Measurements from ENCODE around the gene TACSTD2. TPM values are rescaled to one million over a fixed set of nuclear protein-coding genes. Genes with fewer than 3 reads are reported as not detected.

TACSTD2 gene
- polyA plus RNA-seq, 3 donors: 3.2 TPM; not detected in 2

DNA sequence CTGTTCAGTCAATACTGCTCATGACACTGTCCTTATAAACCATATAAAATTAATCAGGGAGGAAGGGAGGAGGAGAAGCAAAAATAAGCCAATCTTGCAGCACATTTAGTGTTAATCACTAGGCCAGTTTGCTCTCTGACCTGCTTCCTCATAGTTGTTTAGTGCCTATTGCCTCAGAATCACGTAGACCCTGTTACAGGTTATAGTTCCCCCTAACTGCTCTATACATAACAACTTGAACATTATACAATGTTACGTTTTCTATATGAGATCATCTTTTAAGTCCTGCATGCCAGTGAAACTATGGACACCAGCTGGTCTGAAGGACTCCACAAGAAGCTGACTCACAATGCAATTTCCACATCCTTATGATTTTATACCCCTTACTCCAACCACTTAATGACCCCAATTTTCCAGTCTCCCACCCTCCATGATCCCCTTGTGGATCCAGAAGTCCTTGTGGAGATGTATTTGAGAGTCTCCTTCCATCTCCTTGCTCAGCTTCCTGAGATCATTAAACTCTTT, 34.9 kb upstream of the TACSTD2 start:
- Histone ChIP-seq H3K4me1 (ENCODE audit: control insufficient read depth in 1 of 2, insufficient read depth in 2 of 2, low read length in 2 of 2) (no peaks in the 10 kb centered on the region), H3K9me3 (replicated peaks in 1 of 2; ENCODE audit: control insufficient read depth in 1 of 2, insufficient read depth in 1 of 2, low read length in 2 of 2) (peaks cover 0 to 4% of the 10 kb centered on the region in 2 donors), H2AFZ (ENCODE audit: insufficient read depth, low read depth, low read length, poor library complexity, severe bottlenecking) (no peak overlapping the region), H3K4me3 (replicated peaks in 1 of 3; ENCODE audit: low read depth in 2 of 3, low read length in 3 of 3) (no peak overlapping the region), H3K27ac (ENCODE audit: low read depth in 1 of 2, low read length in 2 of 2) (no peak overlapping the region), H3K4me2 (replicated peaks; ENCODE audit: extremely low read depth, low read length, poor library complexity, severe bottlenecking) (no peak overlapping the region), H3K9ac (ENCODE audit: insufficient read depth, low read length, poor library complexity, severe bottlenecking) (no peak overlapping the region), H3K27me3 (ENCODE audit: control insufficient read depth in 2 of 2, insufficient read depth in 2 of 2, low read length in 2 of 2) (no peaks in the 10 kb centered on the region), H3K36me3 (replicated peaks in 1 of 2; ENCODE audit: control insufficient read depth in 1 of 2, insufficient read depth in 2 of 2, low read length in 2 of 2) (no peaks in the 10 kb centered on the region), H4K20me1 (ENCODE audit: insufficient read depth, low read length) (no peaks in the 10 kb centered on the region), H3K79me2 (ENCODE audit: insufficient read depth, low read length) (no peaks in the 10 kb centered on the region)
- Mint-ChIP-seq H3K27ac (peak overlapping the region in 3 of 7 donors; percentile 33 to 72 (median 66)), H3K36me3 (no peaks in the 10 kb centered on the region), H3K4me1 (no peaks in the 10 kb centered on the region), H3K4me3 (no peak overlapping the region), H3K27me3 (ENCODE audit: low read depth in 3 of 3) (peaks cover 0 to 2% (median 1%) of the 10 kb centered on the region in 3 donors), H3K9me3 (peaks cover 2 to 10% (median 8%) of the 10 kb centered on the region in 7 donors)
- no peak for DNase-seq
- 76% methylated on average over 2 of the region's 2 CpGs for WGBS (ENCODE audit: insufficient coverage)
- intact Hi-C loops (cut with micrococcal nuclease): no loop called here
- TF ChIP-seq, protein P1, sequence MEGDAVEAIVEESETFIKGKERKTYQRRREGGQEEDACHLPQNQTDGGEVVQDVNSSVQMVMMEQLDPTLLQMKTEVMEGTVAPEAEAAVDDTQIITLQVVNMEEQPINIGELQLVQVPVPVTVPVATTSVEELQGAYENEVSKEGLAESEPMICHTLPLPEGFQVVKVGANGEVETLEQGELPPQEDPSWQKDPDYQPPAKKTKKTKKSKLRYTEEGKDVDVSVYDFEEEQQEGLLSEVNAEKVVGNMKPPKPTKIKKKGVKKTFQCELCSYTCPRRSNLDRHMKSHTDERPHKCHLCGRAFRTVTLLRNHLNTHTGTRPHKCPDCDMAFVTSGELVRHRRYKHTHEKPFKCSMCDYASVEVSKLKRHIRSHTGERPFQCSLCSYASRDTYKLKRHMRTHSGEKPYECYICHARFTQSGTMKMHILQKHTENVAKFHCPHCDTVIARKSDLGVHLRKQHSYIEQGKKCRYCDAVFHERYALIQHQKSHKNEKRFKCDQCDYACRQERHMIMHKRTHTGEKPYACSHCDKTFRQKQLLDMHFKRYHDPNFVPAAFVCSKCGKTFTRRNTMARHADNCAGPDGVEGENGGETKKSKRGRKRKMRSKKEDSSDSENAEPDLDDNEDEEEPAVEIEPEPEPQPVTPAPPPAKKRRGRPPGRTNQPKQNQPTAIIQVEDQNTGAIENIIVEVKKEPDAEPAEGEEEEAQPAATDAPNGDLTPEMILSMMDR (IDR thresholded peaks at IDR 0.05): no peak

DNA sequence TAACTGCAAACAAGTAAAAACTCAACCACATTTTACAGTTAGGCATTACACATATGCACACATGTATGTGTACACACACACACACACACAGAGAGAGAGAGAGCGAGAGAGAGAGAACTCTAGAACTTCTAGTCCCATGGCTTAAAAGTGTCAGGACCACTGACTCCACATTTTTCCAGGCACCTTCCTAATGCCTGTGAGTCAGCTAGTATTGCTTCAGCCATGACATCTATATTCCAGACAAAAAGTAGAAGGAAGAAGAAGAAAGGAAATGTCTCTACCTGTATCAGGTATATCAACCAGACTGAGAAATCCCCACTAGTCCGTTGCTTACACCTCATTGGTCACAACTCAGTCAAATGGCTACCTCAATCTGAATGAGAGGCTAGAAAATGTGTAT, 31.9 kb upstream of the TACSTD2 start:
- Mint-ChIP-seq H3K4me1 (no peaks in the 10 kb centered on the region), H3K4me3 (no peak overlapping the region), H3K27me3 (ENCODE audit: low read depth in 3 of 3) (peaks cover 0 to 2% (median 1%) of the 10 kb centered on the region in 3 donors), H3K36me3 (no peaks in the 10 kb centered on the region), H3K27ac (no peak overlapping the region), H3K9me3 (peaks cover 15 to 27% (median 23%) of the 10 kb centered on the region in 7 donors)
- DNase-seq: no peak
- intact Hi-C loops (cut with micrococcal nuclease): no loop called here
- H3K4me3 ChIP-seq (replicated peaks in 1 of 3; ENCODE audit: low read depth in 2 of 3, low read length in 3 of 3): no peak overlapping the region
- TF ChIP-seq, protein P1 (IDR thresholded peaks at IDR 0.05): no peak
- no peaks in the 10 kb centered on the region for H3K36me3 ChIP-seq (replicated peaks in 1 of 2; ENCODE audit: control insufficient read depth in 1 of 2, insufficient read depth in 2 of 2, low read length in 2 of 2)
- no peak overlapping the region for H3K27ac ChIP-seq (ENCODE audit: low read depth in 1 of 2, low read length in 2 of 2)
- H3K79me2 ChIP-seq (ENCODE audit: insufficient read depth, low read length): no peaks in the 10 kb centered on the region
- no peaks in the 10 kb centered on the region for H3K27me3 ChIP-seq (ENCODE audit: control insufficient read depth in 2 of 2, insufficient read depth in 2 of 2, low read length in 2 of 2)
- H3K4me2 ChIP-seq (replicated peaks; ENCODE audit: extremely low read depth, low read length, poor library complexity, severe bottlenecking): no peak overlapping the region
- no peak overlapping the region for H2AFZ ChIP-seq (ENCODE audit: insufficient read depth, low read depth, low read length, poor library complexity, severe bottlenecking)
- H3K9me3 ChIP-seq (replicated peaks in 1 of 2; ENCODE audit: control insufficient read depth in 1 of 2, insufficient read depth in 1 of 2, low read length in 2 of 2): peaks cover 13% of the 10 kb centered on the region in 2 donors
- H4K20me1 ChIP-seq (ENCODE audit: insufficient read depth, low read length): no peaks in the 10 kb centered on the region
- no peak overlapping the region for H3K9ac ChIP-seq (ENCODE audit: insufficient read depth, low read length, poor library complexity, severe bottlenecking)
- no peaks in the 10 kb centered on the region for H3K4me1 ChIP-seq (ENCODE audit: control insufficient read depth in 1 of 2, insufficient read depth in 2 of 2, low read length in 2 of 2)
- WGBS (ENCODE audit: insufficient coverage): no CpG with 5 or more reads among the region's 2 CpGs

Measured in CD14-positive monocyte (primary cell).